ENCODE results near the gene DOK7.

- TF ChIP-seq EZH2 (IDR thresholded peaks at IDR 0.05; ENCODE audit: borderline replicate concordance, low read depth, low read length, severe bottlenecking) = no peak
- no peak for TF ChIP-seq CTCF (IDR thresholded peaks at IDR 0.05; ENCODE audit: borderline replicate concordance, extremely low read depth, low read length, poor library complexity, severe bottlenecking)
Observed at GRCh38 chr4:3525532-3526430, 62.7 kb downstream of the DOK7 start.
